Measurements from ENCODE around the gene ZFP1. TPM values are rescaled to one million over a fixed set of nuclear protein-coding genes. Genes with fewer than 3 reads are reported as not detected.

ZFP1 gene
- total RNA-seq, 1 donor from 2014 or later: 10.3 TPM

DNA sequence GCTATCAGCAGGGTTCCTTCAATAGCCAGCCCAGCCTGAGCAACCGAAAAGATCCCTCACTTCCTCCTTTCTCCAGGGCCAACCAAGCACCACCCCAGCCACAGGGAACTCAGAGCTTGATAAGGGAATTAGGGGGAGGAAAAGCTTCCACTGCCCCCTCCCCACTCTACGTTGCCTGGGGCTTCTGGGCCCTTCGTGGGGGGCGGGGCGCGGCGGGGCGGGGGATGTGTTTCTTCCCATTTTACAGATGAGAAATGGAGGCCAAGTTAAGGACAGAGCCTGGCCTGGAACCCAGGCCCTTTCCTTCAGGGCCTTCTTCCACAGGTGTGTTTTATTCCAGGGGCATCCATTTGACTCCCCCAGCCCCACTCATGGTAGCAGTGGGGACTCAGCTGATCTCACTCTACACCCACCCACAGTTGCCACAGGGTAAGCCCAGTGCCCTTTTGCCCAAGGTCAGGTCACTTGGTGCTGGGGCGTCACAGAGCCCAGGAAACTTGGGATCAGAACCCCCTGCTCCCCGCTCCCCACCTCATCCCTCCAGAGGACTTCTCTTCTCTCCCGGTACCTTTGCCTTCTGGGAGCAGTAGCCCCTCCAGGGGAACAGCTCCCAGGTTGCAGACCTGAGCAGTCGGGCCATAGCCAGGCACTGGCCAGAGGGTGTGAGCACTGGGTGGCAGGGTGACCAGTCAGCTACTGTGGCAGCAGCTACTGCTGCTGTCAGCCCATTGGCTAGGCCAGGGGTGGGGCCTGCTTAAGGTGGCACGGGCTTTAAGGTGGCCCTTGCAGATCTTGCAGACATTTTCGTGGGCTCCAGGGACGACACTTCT lies 32.0 kb upstream of the ZFP1 start, which contains the start of gene LDHD:
Gene LDHD (minus strand): TSS at position 700 of the 830 bp plus-strand sequence. CDS start 60 bp downstream, at position 640.
- DNase-seq (ENCODE audit: low read depth): no peak

DNA sequence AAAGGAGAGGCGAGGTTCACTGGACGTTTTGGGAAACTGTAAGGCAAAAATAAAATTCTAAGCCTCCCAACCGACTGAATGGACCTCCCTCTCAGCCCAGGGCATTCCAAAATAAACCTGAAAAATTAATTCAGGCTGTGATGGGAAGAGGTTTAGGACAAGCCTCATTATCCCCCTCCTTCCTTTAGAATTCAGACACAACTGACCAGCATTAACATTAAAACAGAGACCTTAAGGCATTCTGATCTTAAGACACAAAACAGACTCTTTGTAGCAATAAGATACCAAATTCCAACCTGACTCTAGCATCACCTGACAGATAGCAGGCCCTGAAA lies 31.4 kb upstream of the ZFP1 start:
- Histone ChIP-seq H3K27me3 (ENCODE audit: control insufficient read depth, insufficient read depth, low read length) (peaks cover 10% of the 10 kb centered on the region), H3K36me3 (ENCODE audit: control insufficient read depth, insufficient read depth, low read length) (no peaks in the 10 kb centered on the region), H3K4me3 (ENCODE audit: low read depth, low read length) (no peak overlapping the region)
- TF ChIP-seq, protein P1, sequence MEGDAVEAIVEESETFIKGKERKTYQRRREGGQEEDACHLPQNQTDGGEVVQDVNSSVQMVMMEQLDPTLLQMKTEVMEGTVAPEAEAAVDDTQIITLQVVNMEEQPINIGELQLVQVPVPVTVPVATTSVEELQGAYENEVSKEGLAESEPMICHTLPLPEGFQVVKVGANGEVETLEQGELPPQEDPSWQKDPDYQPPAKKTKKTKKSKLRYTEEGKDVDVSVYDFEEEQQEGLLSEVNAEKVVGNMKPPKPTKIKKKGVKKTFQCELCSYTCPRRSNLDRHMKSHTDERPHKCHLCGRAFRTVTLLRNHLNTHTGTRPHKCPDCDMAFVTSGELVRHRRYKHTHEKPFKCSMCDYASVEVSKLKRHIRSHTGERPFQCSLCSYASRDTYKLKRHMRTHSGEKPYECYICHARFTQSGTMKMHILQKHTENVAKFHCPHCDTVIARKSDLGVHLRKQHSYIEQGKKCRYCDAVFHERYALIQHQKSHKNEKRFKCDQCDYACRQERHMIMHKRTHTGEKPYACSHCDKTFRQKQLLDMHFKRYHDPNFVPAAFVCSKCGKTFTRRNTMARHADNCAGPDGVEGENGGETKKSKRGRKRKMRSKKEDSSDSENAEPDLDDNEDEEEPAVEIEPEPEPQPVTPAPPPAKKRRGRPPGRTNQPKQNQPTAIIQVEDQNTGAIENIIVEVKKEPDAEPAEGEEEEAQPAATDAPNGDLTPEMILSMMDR (IDR thresholded peaks at IDR 0.05; ENCODE audit: insufficient read depth, low read length, poor library complexity, severe bottlenecking): no peak
- no peak for DNase-seq (ENCODE audit: low read depth)

More for the DNA sequence above, 32.0 kb upstream of the ZFP1 start, which contains the start of gene LDHD:
- H3K36me3 ChIP-seq (ENCODE audit: control insufficient read depth, insufficient read depth, low read length): no peaks in the 10 kb centered on the region
- peaks cover 10% of the 10 kb centered on the region for H3K27me3 ChIP-seq (ENCODE audit: control insufficient read depth, insufficient read depth, low read length)
- H3K4me3 ChIP-seq (ENCODE audit: low read depth, low read length): no peak within 1 kb of the TSS
- TF ChIP-seq, protein P1 (IDR thresholded peaks at IDR 0.05; ENCODE audit: insufficient read depth, low read length, poor library complexity, severe bottlenecking): no peak

DNA sequence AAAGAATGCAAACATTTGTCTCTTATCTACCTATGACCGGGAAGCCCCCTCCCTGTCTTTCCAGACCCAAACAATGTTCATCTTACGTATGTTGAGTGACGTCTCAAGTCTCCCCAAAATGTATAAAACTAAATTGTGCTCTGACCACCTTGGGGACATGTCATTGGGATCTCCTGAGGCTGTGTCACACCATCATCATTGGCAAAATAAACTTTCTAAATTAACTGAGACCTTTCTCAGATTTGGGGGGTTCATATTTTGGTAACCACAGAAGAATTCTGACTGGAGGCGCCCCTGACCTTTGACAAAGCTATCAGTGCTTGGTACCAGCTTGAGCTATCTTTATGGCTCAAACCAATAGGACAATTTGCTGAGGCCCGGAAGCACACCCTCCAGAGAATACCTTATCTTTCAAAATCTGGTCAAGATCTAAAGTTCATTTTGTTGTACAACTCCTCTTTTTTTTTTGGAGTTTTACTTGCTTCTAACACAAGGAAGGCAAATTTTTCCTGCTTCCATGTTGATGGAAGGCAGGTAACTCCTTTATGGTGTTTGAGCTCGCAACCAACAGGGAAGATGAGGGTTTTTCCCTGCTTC lies 29.3 kb upstream of the ZFP1 start:
- TF ChIP-seq, protein P1 (IDR thresholded peaks at IDR 0.05; ENCODE audit: insufficient read depth, low read length, poor library complexity, severe bottlenecking): no peak
- peaks cover 3% of the 10 kb centered on the region for H3K27me3 ChIP-seq (ENCODE audit: control insufficient read depth, insufficient read depth, low read length)
- no peak overlapping the region for H3K4me3 ChIP-seq (ENCODE audit: low read depth, low read length)
- no peaks in the 10 kb centered on the region for H3K36me3 ChIP-seq (ENCODE audit: control insufficient read depth, insufficient read depth, low read length)
- no peak for DNase-seq (ENCODE audit: low read depth)

DNA sequence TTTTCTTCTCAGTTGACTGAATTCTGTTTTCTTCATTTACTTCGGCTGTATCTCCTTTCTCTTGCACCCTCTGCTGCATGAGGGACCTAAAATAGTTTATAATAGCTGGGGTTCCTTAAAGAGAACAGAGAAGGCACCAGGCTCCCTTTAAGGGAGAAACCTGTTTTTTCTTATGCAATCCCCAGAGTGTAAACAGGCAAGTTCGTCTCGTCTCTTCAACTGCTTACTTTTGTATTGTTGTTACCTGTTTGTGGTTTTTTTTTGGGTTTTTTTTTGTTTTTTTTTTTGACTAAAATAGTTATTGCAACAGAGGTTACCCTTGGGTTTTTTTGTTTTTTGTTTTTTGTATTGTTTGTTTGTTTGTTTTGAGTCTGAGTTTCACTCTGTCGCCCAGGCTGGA lies 28.1 kb upstream of the ZFP1 start:
- no peak overlapping the region for H3K4me3 ChIP-seq (ENCODE audit: low read depth, low read length)
- H3K36me3 ChIP-seq (ENCODE audit: control insufficient read depth, insufficient read depth, low read length): no peaks in the 10 kb centered on the region
- TF ChIP-seq, protein P1 (IDR thresholded peaks at IDR 0.05; ENCODE audit: insufficient read depth, low read length, poor library complexity, severe bottlenecking): no peak
- DNase-seq (ENCODE audit: low read depth): no peak
- peaks cover under 1% of the 10 kb centered on the region for H3K27me3 ChIP-seq (ENCODE audit: control insufficient read depth, insufficient read depth, low read length)

DNA sequence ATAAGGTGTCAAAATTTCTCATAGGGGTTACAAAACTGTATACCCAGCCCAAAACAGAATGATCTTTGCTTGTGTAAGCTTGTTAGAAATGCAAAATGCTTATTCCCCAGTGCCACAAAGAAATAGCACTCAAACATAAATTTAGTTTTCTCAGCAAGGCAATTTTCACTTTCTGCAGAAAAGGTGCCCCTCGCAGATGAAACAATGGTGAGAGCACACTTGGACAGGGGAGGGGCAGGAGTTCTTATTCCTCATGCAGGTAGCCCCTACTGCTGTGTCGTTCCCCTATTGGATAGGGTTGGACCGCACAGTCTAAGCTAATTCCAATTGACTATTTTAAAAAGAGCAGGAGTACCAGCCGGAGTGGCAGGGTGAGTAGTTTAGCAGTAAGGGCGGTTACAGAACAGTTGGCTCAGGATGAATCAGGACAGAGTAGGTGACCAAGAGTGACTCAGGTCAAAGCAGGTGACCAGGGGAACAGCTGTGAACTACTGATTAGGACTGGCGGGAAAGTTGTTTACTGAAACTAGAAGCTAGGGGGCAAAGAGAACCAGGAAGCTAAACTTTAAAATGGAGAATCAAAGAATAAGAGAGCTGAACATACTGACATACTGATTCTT lies 26.3 kb upstream of the ZFP1 start:
- H3K36me3 ChIP-seq (ENCODE audit: control insufficient read depth, insufficient read depth, low read length): no peaks in the 10 kb centered on the region
- DNase-seq (ENCODE audit: low read depth): no peak
- H3K4me3 ChIP-seq (ENCODE audit: low read depth, low read length): no peak overlapping the region
- TF ChIP-seq, protein P1 (IDR thresholded peaks at IDR 0.05; ENCODE audit: insufficient read depth, low read length, poor library complexity, severe bottlenecking): no peak
- no peaks in the 10 kb centered on the region for H3K27me3 ChIP-seq (ENCODE audit: control insufficient read depth, insufficient read depth, low read length)
